Cortex of kidney (tissue), 1 donor: ENCODE results near the gene COMMD3.

Source experiments
- DNase-seq: peaks from one replicate; lab custom pipeline; 2025; lab: John Stamatoyannopoulos, UW

COMMD3 gene

DNA sequence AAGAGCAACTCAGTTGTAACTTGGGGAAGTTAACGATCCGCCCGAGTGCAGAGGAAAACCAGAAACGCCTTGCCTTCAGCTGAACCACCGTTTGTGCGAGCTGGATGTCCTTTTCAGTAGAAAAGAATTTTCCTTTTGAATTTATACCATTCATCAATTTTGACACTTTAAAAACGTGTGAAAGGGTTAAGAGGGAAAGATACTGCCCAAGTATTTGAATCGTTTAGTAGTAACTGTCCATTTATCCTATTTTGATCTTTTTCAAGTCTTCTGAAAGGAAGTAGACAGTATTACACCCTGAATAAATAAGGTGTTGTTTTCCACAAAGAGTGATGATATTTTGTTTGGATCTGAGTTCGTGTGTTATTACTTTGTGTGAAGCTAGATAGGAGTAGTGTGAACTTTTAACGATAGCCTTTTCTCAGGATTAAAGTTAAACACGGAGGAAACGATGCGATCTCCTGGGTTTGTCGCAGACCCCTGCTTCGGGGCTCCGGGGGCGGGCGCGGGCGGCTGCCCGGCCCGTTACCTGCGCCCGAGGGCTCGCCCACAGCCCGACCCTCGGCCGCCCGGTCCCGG, 3.9 kb downstream of the COMMD3 start:
- DNase-seq: no peak

DNA sequence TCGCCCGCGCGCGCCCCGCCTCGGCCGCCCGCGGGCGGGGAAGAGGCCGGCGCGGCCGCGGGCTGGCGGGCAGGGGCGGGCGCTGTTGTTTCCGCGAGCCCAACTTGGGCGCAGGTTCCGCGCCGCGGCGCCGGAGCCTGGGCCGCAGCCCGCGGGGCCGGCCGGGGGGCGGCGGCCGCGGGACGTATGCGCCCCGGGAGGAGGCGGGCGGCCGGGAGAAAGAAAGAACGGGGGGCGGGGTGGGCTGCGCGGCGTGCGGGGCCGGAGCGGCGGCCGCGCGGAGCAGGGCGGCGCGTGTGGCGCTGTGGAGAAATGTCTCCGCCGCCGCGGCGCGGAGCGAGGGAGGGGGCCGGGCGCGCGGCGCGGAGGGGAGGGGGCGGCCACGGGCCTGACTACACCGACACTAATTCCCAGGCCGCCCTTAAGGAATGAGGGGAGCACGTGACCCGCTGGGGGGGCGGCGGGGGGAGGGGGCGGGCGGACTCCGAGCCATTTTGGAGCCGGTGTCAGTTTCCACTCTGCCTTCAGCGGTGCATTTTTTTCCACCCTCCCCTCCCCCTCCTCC, 4.5 kb downstream of the COMMD3 start, which contains the start of gene BMI1:
BMI1 (plus strand) TSS at position 509 of the 565 bp plus-strand sequence. CDS start 5,351 bp downstream, outside the sequence.
- DNase-seq: peak; percentile 26

DNA sequence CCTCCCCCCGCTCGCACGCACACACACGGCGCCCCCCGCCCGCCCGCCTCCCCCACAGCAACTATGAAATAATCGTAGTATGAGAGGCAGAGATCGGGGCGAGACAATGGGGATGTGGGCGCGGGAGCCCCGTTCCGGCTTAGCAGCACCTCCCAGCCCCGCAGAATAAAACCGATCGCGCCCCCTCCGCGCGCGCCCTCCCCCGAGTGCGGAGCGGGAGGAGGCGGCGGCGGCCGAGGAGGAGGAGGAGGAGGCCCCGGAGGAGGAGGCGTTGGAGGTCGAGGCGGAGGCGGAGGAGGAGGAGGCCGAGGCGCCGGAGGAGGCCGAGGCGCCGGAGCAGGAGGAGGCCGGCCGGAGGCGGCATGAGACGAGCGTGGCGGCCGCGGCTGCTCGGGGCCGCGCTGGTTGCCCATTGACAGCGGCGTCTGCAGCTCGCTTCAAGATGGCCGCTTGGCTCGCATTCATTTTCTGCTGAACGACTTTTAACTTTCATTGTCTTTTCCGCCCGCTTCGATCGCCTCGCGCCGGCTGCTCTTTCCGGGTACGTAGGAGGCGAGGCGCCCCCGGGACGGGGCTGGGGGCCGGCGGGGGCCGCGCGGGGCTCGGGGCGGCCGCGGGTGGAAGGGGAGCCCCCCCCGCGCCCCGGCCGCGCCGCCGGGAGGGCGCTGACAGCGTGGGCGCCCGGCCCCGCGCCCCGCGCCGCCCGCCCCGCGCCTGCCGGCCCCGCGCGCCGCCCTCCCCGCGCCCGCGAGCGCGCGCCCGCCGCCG, 5.2 kb downstream of the COMMD3 start:
- no peak for DNase-seq

DNA sequence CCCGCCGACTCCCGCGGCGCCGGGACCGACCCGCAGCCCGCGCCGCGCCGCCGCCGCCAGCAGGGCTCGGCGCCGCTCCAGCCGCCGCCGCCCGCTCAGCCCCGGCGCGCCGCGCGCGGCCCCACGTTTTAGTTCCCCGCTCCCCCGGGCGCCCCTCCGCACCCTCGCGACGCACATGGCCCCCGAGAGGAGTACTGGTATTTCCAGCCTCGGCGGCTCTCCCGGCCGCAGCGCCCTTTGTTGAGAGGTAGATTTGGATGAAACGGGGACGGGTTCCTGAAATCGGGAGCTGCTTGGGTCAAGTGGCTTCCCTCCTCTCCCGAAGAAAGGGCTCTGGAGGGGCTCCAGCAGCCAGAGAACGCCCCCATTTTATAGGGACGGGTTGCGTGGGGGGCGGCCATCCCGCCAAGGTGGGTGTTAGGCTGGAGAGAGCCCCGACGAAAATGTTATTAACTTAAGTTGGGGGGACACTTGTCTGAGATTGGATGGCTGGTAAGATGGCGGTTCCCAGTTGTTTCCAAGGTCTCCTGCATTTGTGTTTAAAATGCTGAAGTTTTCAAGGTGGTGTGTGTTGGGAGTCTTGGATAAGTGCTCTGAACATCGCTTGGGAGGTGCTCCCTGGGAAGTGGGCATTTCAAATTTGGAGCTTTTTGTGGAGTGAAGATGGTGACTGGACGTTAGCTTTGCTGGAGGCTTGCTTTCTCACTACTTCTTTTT, 5.9 kb downstream of the COMMD3 start:
- no peak for DNase-seq

DNA sequence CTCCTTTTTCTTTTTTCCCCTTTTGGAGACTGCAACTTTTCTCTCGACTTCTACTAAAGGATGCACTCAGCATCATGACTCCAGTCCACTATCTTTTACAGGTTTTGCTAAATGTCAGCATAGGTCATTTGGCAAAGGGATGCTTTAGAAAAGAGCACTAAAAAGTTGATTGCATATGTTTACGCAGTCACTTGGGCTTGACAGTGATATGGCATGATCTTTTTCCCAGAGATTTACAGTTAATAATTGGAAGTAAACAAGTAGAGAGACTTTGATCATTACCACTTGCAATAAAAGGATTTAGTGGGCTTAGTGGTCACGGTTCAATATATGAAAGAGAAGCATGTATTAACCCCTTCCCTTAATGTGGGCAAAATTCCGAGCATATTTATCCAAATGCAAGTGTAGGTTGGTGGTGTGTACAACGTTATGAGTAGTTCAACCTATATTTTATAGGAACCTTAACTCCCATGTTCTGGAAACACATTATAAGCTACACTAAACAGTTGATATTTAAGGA, 6.5 kb downstream of the COMMD3 start:
- DNase-seq: no peak

DNA sequence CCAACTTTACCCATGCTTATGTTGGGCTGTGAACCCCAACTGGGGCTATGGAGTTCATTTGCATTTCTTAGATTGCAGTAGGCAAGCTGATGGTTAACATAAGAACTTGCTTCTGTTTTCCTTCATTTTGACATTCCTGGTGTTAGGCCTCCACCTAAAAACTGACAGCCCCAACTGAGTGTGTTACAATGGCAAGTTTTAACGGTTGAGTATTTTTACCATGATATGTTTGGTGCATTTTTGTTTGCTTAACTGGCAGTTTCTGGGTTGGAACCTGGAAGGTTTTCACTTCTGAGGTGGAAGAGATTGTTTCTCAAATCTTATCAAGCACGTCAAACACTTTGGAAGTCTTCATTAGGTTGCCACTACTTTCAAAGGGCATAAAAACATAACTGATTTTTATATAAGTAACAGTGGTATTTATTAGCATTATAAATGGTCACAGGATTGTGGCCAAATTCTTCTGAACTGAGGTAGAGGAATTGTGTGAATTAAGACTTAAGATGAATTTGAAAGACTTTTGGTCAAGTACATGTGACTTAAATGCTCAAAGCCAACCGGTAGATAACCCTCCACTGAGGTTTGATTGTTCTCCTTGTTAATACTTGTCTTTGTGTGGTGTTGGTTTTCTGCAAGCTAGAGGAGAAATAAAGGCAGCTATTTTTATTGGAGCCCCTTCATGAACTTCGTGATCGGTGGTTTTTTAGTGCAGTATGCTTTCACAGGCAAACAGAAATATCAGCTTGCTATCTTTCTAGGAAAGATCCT, 7.5 kb downstream of the COMMD3 start:
- no peak for DNase-seq

DNA sequence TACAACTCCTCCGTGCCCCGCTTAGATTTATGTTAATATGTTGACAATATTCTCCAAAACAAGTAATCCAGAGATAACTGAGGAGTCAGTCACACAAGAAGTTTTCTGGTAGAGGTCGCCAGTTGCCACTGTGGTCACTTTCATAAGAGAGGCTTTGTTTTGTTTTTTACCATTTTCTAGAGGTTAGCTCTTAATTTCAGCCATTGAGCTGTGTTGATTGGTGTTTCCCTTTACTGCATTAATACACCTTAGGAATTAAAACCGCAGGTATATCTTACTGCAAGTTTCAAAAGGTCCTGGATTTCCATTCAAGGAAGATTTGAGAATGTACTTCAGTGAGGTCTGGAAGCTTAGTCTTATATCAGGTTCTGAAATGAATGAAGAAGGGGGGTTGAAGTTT, 8.2 kb downstream of the COMMD3 start:
- DNase-seq: no peak

DNA sequence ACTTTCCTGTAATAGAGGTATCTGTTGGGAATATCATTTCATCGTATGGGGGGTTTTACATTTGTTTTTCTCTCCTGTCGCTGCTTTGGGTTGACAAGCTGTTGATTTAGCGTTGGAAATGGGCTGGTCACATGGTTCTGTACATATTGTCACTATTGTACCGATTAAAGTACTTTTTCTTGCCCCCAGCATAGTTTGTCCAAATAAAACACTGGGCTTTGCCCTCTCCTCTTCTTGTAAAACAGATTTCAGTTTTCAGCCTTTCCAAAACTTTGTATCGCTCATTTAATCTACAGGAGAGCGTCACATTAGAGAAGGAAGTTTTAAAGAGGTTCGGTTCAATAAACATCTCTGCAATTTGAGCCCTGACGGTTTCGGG, 8.7 kb downstream of the COMMD3 start:
- DNase-seq: no peak

DNA sequence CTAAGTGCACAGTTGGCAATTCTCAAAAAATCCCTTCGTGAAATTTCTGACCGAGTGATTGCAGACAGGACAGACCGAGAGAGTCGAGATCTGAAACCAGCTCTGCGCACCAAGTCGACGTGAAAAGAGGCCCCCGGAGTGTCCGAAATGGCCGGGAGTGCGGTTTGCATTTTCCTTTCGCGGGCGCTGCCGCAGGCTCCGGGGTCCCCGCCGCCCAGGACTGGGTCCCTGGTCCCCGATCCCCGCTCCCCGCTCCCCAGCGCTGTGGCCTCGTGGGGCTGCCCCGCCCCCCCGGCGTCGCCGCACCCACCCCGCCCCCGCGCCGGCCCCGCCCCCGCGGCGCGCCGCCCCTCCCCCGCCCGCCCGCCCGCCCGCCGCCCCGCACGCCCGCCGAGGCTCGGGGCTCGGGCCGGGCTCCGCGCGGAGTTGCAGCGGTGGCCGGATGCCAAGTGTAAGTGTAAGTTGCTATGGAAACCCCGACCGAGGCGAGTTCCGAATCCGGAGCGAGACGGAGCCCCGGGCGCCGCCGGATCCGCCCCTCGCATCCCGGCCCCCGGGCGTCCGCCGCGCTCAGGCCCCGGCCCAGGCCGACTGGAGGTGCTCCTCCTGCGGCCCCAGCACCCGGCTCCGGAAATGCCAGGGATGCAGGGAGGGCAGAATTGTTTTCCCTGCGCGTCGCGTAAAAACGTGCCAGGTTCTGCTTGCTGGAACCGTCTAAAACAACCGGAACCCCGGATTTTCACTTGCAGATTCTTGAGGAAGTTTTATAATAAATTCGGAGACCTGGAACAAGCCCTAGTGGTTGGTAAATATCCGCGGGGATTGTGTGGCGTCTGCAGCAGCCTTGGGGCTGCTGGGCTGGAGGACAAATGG, 9.3 kb downstream of the COMMD3 start:
- no peak for DNase-seq

DNA sequence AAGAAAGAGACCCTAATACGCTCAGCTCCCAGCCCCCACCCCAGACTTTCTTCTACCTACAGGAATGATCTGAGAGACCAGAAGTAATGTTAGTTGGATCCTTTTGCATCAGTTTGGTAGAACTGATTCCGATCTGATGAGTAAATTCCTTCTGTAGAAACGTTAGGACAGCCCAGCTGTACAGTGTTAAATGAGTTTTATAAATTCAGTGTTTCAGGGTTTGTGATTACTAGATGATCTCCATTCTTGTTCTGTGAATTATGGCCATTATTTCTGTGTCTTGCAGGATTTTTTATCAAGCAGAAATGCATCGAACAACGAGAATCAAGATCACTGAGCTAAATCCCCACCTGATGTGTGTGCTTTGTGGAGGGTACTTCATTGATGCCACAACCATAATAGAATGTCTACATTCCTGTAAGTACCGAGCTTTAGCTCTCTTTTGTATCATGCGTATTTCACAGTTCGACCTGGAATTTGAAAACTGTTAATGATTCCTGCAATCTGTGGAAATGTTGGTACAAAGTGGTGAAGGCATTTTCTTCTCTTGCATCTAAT, 10.0 kb downstream of the COMMD3 start:
- DNase-seq: no peak

DNA sequence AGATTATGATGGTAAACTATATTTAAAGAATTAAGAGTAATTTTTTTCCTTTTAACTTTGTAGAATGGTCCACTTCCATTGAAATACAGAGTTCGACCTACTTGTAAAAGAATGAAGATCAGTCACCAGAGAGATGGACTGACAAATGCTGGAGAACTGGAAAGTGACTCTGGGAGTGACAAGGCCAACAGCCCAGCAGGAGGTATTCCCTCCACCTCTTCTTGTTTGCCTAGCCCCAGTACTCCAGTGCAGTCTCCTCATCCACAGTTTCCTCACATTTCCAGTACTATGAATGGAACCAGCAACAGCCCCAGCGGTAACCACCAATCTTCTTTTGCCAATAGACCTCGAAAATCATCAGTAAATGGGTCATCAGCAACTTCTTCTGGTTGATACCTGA, 13.0 kb downstream of the COMMD3 start:
- DNase-seq: no peak

DNA sequence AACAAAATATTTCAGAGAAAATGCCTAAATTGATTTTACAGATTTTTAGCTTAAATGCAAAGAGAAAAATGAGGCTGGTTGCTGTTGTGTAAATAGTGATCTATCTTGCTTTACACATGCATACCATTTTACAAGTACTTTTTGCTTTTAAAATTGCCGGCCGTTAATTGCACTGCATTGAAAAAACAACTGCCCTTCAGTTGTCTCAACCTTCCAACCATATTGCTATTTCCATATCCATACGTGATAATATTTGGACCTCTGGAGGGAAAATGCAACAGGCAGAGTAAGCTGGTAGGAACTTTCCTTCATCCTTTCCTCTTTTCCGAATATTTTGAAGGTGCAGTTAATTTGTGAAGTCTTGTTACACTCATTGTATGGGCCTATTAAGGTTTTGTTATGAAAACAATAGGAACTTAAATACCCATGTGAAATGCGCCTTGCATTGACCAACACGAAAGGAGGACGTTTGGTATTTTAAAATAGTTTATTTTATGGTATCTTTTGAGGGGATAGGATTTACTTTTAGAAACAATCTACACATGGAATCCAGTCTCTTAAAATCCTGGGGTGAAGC, 16.0 kb downstream of the COMMD3 start:
- DNase-seq: no peak

DNA sequence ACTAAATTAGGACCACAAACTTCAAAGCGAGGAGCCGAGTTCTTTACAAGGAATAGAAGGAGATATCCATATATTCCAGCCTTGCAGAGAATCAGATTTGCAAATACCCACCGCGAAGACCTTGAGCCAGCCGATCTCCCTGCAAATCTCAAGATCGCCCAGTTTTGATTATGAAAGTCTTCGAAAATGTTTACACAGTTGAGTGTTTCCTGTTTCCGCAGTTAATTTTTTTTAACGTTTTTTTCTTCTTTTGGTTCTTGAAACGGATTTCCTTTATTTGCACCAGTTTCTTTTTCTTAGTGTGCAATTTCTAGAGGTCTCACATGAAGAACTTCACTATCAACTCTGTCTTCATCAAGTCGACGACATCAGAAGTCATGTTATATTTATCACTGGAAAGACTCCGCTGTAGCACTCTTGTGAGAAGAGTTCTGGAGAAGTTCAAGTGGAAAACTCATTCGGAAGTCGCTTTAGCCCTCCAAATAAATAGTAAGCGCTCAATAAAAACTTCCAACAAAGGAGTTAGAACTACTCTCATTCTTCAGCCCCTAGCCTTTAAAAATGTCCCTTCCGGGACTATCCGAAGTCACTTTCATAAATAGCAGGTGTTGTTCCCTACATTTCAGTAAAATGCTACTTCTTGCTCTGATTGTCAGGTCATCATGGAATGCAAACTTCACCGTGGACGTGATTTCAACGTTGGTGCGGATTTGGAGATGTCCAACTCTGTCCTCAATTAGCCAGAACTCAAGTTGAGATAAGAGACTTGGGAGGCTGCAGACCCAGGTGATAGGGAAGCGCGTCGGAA, 17.2 kb downstream of the COMMD3 start:
- DNase-seq: no peak

DNA sequence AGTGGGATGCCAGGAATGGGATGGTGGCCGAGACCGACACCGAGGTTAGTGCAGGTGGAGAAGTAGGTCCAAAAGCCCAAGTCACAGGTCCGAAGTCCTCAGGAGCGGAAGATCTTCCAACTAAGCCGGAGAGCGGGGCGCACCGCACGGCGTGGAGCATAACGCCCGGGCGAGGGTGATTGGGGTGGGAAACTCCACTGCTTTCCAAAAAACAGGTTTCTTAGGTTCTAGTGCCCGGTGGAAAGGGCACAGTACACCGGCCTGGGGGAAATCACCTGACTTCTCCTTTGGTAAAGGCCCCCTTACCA, 17.7 kb downstream of the COMMD3 start:
- no peak for DNase-seq

DNA sequence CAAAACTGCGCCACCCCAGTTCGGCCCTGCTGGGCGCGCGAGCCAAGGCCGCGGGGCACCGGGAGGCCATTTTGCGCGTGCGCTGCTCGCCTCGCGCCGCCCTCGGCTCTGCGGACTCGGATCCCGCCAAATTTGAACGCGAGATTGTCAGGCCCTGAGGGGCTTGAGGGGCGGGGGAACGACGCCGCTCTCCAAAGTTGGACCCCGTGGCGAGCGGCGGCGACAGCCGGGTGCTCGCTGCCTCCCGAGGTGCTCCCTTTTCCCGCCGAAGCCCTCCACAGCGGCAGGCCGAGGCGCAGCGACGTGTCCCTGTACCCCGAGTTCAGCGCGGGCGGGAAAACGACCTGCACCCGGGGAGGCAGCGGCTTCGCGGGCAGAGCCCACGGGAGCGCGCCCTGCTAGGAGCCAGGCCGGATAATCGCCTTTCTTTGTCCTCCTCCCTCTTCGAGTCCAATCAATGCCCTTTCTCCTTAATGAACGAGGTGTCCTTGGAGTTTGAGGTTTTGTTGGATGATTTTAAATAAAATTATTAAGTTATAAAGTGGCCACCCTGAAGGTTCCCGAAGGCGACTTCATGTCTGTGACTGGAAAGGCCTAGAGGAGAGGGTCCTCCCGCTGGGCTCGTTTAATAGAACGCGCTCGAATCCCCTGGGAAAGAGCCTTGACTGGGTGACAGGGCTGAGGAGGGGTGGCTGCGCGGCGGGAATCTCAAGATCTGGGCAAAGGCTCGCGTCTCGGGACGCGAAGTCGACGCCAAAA, 18.4 kb downstream of the COMMD3 start:
- DNase-seq: no peak

DNA sequence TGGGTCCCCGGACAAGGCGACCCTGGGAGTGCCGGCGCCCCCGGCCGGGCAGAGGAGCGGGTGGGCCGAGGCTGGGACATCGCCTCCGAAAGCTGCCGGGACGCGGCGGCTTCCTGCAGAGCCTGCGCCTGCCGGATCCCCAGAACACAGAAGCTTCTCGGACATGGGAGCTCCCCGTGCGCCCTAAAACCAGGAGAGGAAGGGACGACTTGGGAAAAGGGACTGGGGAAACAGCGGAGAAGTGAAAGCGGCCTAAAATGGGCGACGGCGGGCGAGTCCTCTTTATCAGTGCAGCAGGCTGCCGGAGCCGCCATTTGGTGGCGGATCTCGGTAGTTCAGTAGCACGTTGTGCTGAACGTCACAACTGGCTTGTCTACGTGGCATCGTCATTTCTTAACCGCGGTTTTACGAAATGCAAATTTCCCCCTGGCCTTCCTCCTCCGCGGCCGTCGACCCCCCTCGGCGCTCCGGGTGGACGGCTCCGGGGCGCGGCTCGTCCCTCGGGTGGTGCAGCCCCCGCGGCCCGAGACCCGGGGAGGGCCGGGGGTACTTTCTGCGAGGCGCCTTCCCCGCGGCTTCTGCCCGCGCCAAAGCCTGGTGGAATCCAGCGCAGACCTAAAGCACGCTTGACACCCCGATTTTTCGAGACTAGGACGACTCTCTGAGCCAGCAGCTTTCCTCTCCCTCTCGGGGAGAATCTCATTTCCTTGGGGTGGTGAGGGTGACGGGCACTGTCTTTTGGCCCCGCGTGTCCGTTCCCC, 19.2 kb downstream of the COMMD3 start:
- DNase-seq: no peak

DNA sequence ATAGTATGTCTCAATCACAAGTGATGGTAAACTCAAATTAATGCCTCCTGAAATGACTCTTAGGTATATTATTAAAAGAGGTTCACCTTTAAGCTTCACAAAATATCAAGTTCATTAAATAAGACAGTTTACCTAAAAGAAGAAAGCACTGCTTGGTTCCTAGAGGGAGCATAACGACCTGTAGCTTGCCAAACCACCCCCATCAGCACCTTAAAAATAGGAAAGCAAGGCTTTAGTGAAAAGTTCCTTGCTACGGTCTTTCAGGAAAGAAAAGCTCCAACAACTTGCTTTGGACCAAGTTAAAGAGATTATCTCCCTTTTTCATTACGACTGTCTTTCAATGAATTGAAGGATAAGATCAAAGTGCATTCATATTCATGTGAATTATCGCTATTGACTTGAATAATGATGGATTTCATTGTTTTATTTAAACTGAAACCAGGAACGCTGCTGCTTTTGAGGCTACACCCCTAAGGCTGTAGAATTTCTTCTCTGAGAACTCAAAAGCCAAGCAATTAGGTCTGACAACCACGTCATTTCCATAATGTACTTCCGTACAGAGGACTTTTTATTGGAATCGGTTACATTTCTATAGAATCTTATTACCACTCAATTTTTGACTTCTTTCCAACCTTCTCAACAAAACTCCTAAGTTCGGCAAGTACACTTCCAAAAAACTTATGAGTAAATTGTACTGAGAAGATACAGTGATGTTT, 22.2 kb downstream of the COMMD3 start:
- no peak for DNase-seq
